SU-DHL-6 (cell line): ENCODE data around the gene RAI1.
A peak's percentile ranks its signal among the peaks of the same experiment; 100 is the strongest.

Experiments used
- H2AFZ ChIP-seq: fragments of 200-600 bp; sonication (generic); 2 replicates; pipeline ENCODE4 v1.6.1; 2014; ENCODE audit warnings: low read depth, mild to moderate bottlenecking, moderate library complexity, mixed read lengths, antibody characterized with exemption, low read length; ENCODE audit not compliant: severe bottlenecking
- H3F3A ChIP-seq: fragments of 200-600 bp; shearing (Covaris generic); 2 replicates; pipeline ENCODE4 v1.6.0; 2016; ENCODE audit warnings: antibody characterized with exemption, mild to moderate bottlenecking; ENCODE audit not compliant: insufficient read depth
- H3K27ac ChIP-seq: fragments of 200-600 bp; sonication (generic); 2 replicates; pipeline ENCODE4 v1.5.1; 2016; ENCODE audit warnings: low read depth, mild to moderate bottlenecking, low read length, moderate library complexity, mixed read lengths
- H3K27me3 ChIP-seq: fragments of 200-600 bp; sonication (generic), shearing (Covaris generic); 2 replicates; pipeline ENCODE4 v1.6.0; 2014; ENCODE audit warnings: mild to moderate bottlenecking, low read length
- H3K36me3 ChIP-seq: fragments of 200-600 bp; sonication (generic); 2 replicates; pipeline ENCODE4 v1.6.1; 2014; ENCODE audit warnings: mild to moderate bottlenecking, low read length, mixed read lengths
- H3K4me2 ChIP-seq: fragments of 300-600, 200-600 bp; shearing (Covaris generic), sonication (generic); 2 replicates; pipeline ENCODE4 v1.6.0; 2014; ENCODE audit warnings: low read length, low read depth, mild to moderate bottlenecking; ENCODE audit not compliant: poor library complexity, severe bottlenecking
- H3K4me3 ChIP-seq: fragments of 200-600 bp; sonication (generic); 2 replicates; pipeline ENCODE4 v1.5.1; 2014; ENCODE audit warnings: antibody characterized with exemption, low read length, mild to moderate bottlenecking, mixed read lengths; ENCODE audit not compliant: insufficient read depth, poor library complexity, severe bottlenecking
- H3K79me2 ChIP-seq: fragments of 200-600 bp; sonication (generic); 2 replicates; pipeline ENCODE4 v1.6.1; 2014; ENCODE audit warnings: mild to moderate bottlenecking, low read length, moderate library complexity; ENCODE audit not compliant: insufficient read depth
- H3K9ac ChIP-seq: fragments of 200-600 bp; sonication (generic); 2 replicates; pipeline ENCODE4 v1.7.0; 2014; ENCODE audit warnings: mild to moderate bottlenecking, low read length
- H3K9me2 ChIP-seq: fragments of 200-600 bp; sonication (generic); replicated peaks from 2 replicates; pipeline ENCODE4 v1.6.1; 2014; ENCODE audit warnings: low read length; ENCODE audit not compliant: insufficient read depth
- H3K9me3 ChIP-seq: fragments of 200-600 bp; sonication (generic); 2 replicates; pipeline ENCODE4 v1.6.1; 2014; ENCODE audit warnings: low read length, mixed read lengths; ENCODE audit not compliant: insufficient read depth
- H4K20me1 ChIP-seq: fragments of 200-600 bp; sonication (generic); 2 replicates; pipeline ENCODE4 v1.6.1; 2014; ENCODE audit warnings: low read depth, mild to moderate bottlenecking, antibody characterized with exemption, low read length, moderate library complexity, mixed read lengths
- EZH2phosphoT487 ChIP-seq: fragments of 200-600 bp; sonication (generic), shearing (Covaris generic); conservative IDR thresholded peaks from 2 replicates; pipeline ENCODE4 v1.6.1; 2018; ENCODE audit warnings: mild to moderate bottlenecking, antibody characterized with exemption, low read length, moderate library complexity, mixed read lengths
- TF ChIP-seq, protein P1 (sequence below): fragments of 200-600 bp; sonication (generic); IDR thresholded peaks from one replicate; pipeline ENCODE4 v1.5.1; 2017; ENCODE audit warnings: antibody characterized with exemption, mild to moderate bottlenecking, low read length, moderate library complexity; ENCODE audit not compliant: insufficient read depth, poor library complexity, severe bottlenecking

Gene RAI1

GRCh38 chr17:17763734-17764133, 82.5 kb downstream of the RAI1 start:
- H3K36me3 ChIP-seq, result no peaks in the 10 kb centered on the region
- H3K4me3 ChIP-seq, result no peak overlapping the region
- H3K27me3 ChIP-seq, result no peaks in the 10 kb centered on the region
- no peaks in the 10 kb centered on the region for H3K79me2 ChIP-seq
- no peaks in the 10 kb centered on the region for H3K9me2 ChIP-seq
- no peak overlapping the region for H3K9ac ChIP-seq
- H4K20me1 ChIP-seq, result no peaks in the 10 kb centered on the region
- H3K27ac ChIP-seq, result no peak overlapping the region
- H3F3A ChIP-seq, result no peaks in the 10 kb centered on the region
- no peak overlapping the region for H3K4me2 ChIP-seq
- no peaks in the 10 kb centered on the region for H3K9me3 ChIP-seq
- no peak for TF ChIP-seq EZH2phosphoT487
- TF ChIP-seq, protein P1, sequence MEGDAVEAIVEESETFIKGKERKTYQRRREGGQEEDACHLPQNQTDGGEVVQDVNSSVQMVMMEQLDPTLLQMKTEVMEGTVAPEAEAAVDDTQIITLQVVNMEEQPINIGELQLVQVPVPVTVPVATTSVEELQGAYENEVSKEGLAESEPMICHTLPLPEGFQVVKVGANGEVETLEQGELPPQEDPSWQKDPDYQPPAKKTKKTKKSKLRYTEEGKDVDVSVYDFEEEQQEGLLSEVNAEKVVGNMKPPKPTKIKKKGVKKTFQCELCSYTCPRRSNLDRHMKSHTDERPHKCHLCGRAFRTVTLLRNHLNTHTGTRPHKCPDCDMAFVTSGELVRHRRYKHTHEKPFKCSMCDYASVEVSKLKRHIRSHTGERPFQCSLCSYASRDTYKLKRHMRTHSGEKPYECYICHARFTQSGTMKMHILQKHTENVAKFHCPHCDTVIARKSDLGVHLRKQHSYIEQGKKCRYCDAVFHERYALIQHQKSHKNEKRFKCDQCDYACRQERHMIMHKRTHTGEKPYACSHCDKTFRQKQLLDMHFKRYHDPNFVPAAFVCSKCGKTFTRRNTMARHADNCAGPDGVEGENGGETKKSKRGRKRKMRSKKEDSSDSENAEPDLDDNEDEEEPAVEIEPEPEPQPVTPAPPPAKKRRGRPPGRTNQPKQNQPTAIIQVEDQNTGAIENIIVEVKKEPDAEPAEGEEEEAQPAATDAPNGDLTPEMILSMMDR, result no peak
- no peak overlapping the region for H2AFZ ChIP-seq

DNA sequence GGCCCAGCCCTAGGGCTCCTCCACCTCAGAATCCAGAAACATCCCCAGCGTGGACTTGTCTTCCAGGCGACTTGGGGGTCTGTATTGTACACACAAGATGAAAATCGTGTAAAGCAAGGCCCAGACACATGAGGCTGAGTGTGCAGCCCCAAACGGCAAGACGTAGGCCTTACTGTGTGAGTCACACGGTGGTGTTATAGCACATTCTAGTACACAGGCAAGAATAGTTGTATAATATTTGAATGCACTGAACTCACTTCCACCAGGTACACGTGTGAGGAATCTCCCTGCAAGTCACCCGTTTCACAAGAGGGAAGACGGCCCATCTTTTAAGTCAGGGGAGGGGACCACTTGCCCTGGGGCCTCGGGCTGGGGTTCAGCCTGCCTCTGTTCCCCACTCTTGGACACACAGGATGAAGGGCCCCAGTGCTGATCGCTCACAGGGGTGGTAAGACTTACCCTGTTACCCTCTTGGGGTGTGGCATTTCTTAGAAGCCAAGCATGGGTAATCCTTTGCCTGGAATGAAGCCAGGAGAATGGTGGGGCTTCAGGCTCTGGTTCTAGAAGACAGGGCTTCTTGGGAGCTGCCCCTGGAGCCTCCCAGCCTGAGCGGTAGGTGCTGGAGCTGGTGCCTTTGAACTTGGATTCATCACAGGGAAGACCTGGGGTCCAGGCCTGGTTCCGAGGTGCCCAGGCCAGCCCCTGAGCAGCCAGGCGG, 84.3 kb downstream of the RAI1 start:
- Histone ChIP-seq H3K79me2 (no peaks in the 10 kb centered on the region), H2AFZ (peak overlapping the region; percentile 60), H3K27me3 (no peaks in the 10 kb centered on the region), H3K4me3 (no peak overlapping the region), H3K9me3 (no peaks in the 10 kb centered on the region), H3K4me2 (peak overlapping the region; percentile 44), H3K27ac (peak overlapping the region; percentile 48), H3K36me3 (no peaks in the 10 kb centered on the region), H4K20me1 (no peaks in the 10 kb centered on the region), H3K9ac (peak overlapping the region; percentile 46; the same call in 1 of the 2 replicates), H3K9me2 (no peaks in the 10 kb centered on the region), H3F3A (no peaks in the 10 kb centered on the region)
- TF ChIP-seq, protein P1, result no peak
- TF ChIP-seq EZH2phosphoT487, result no peak

DNA sequence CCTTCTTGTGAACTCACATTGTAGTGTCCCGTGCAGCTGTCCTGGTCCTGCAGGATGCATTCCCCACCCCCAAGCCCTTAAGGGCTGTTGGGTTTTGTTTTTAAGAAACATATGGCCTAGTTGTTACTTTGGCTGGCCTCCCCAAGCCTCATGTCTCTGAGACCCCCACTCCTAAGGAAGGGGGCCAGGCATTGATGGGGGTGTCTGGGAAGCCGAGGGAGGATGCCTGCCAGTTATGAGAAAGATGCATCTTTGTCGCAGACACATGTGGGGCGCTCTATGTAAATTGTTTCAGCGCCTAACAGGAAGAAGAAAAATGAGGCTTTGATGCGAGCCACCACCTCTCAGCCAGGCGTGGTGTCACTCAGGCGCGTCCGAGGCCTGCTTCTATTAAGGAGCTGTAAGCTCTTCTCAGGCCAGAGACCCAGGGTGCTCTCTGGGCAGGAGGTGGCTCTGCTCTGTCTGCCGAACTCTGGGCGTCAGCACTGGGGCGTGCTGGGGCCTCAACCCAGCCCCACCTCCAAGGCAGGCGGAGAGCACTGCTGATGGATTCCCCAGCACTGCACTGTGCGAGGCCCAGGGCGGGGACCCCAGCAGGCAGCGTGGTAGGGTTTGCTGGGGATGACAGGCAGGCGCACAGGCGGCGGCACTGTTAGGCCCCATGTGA, 85.0 kb downstream of the RAI1 start:
- Histone ChIP-seq H3K79me2 (no peaks in the 10 kb centered on the region), H2AFZ (peak overlapping the region; percentile 60)

More for the DNA sequence above, 85.0 kb downstream of the RAI1 start:
- peak overlapping the region; percentile 48 for H3K27ac ChIP-seq
- H3K27me3 ChIP-seq, result no peaks in the 10 kb centered on the region
- H3K36me3 ChIP-seq, result no peaks in the 10 kb centered on the region
- no peaks in the 10 kb centered on the region for H3K9me2 ChIP-seq
- peak overlapping the region; percentile 44 for H3K4me2 ChIP-seq
- H3K9me3 ChIP-seq, result no peaks in the 10 kb centered on the region
- H3K9ac ChIP-seq, result peak overlapping the region; percentile 46
- no peaks in the 10 kb centered on the region for H4K20me1 ChIP-seq
- TF ChIP-seq EZH2phosphoT487, result no peak
- TF ChIP-seq, protein P1, result no peak
- no peaks in the 10 kb centered on the region for H3F3A ChIP-seq
- no peak overlapping the region for H3K4me3 ChIP-seq
